Measurements from ENCODE around the gene ADAP1.
A peak's percentile ranks its signal among the peaks of the same experiment; 100 is the strongest.

Gene ADAP1

DNA sequence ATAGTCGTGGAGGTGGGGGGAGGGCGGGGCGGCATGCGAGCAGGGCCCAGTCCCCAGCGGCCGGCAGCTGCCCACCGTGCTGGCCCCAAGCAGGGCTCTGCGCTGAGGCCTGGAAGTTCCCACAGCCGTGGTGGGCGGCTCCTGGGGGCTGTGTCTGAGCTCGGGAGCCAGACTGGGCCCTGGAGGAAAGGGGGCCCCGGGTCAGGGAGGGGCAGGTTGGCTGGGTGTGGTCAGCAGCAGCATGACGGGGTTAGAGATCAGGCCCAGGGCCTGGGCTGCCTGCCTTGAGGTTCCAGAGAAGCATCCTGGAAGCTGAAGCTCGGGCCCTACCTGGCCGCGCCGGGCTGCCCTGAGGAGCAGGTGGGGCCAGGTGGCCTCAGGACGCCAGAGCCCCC is 56.0 kb downstream of the ADAP1 start:
- no peaks in the 10 kb centered on the region for H3K27me3 ChIP-seq (ENCODE audit: insufficient read depth, low read length, poor library complexity)
- no peak overlapping the region for H2AFZ ChIP-seq (ENCODE audit: low read depth, low read length)
- H3K27ac ChIP-seq (ENCODE audit: low read length), result no peak overlapping the region
- H3K4me3 ChIP-seq (ENCODE audit: low read depth in 1 of 2, low read length in 2 of 2), result no peak overlapping the region
- H3K79me2 ChIP-seq (ENCODE audit: insufficient read depth, low read length), result no peaks in the 10 kb centered on the region
- DNase-seq (no peak), ATAC-seq (ENCODE audit: insufficient read depth, low read depth) (0 out of 3 replicates have a peak, but pooled peaks have one; percentile 8)
- H4K20me1 ChIP-seq (ENCODE audit: insufficient read depth, low read length), result peaks cover 36% of the 10 kb centered on the region
- no peak for TF ChIP-seq CTCF (IDR thresholded peaks at IDR 0.05; ENCODE audit: borderline replicate concordance, extremely low read depth, low read length, poor library complexity, severe bottlenecking)
- H3K9ac ChIP-seq (ENCODE audit: low read depth, low read length), result no peak overlapping the region
- no peak overlapping the region for H3K4me2 ChIP-seq (ENCODE audit: insufficient read depth, low read length)
- H3K9me3 ChIP-seq (ENCODE audit: insufficient read depth, low read length, severe bottlenecking), result no peaks in the 10 kb centered on the region
- H3K4me1 ChIP-seq (ENCODE audit: insufficient read depth, low read length), result no peaks in the 10 kb centered on the region
- peaks cover 46% of the 10 kb centered on the region for H3K36me3 ChIP-seq (ENCODE audit: insufficient read depth, low read length)

- Histone ChIP-seq H2AFZ (ENCODE audit: low read depth, low read length) (no peak overlapping the region), H3K9me3 (ENCODE audit: insufficient read depth, low read length, severe bottlenecking) (no peaks in the 10 kb centered on the region), H3K27me3 (ENCODE audit: insufficient read depth, low read length, poor library complexity) (no peaks in the 10 kb centered on the region), H3K79me2 (ENCODE audit: insufficient read depth, low read length) (no peaks in the 10 kb centered on the region), H3K4me3 (ENCODE audit: low read depth in 1 of 2, low read length in 2 of 2) (no peak overlapping the region), H3K4me1 (ENCODE audit: insufficient read depth, low read length) (no peaks in the 10 kb centered on the region), H3K4me2 (ENCODE audit: insufficient read depth, low read length) (no peak overlapping the region), H3K9ac (ENCODE audit: low read depth, low read length) (no peak overlapping the region), H3K27ac (ENCODE audit: low read length) (no peak overlapping the region), H3K36me3 (ENCODE audit: insufficient read depth, low read length) (peaks cover 51% of the 10 kb centered on the region), H4K20me1 (ENCODE audit: insufficient read depth, low read length) (peaks cover 40% of the 10 kb centered on the region)
- ATAC-seq (ENCODE audit: insufficient read depth, low read depth) (no peak; the same call in 2 of the 3 replicates), DNase-seq (no peak)
- TF ChIP-seq EZH2 (IDR thresholded peaks at IDR 0.05; ENCODE audit: borderline replicate concordance, low read depth, low read length, severe bottlenecking) (no peak), CTCF (IDR thresholded peaks at IDR 0.05; ENCODE audit: borderline replicate concordance, extremely low read depth, low read length, poor library complexity, severe bottlenecking) (no peak)
Measured at GRCh38 chr7:897771-898376, 56.6 kb downstream of the ADAP1 start.

DNA sequence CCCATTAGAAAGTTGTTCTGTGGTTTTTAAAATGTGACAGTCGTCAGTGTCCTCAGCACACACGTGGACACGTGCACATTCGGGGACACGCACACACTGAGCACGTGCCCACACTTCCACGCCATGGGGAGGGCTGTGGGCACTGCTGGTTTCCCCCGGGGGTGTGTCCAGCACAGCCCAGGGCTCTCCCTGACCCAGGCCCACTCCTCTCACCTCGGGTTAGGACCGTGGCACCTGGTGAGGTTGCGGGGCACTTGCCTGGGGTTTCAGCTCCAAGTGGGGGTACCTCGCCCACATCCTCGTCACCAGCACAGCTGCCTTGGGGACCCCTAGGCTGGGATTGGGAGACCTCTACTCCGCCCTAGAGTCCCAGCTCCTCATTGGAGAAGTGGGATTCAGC is 57.4 kb downstream of the ADAP1 start:
- Histone ChIP-seq H3K4me2 (ENCODE audit: insufficient read depth, low read length) (no peak overlapping the region), H3K4me3 (ENCODE audit: low read depth in 1 of 2, low read length in 2 of 2) (no peak overlapping the region), H3K79me2 (ENCODE audit: insufficient read depth, low read length) (no peaks in the 10 kb centered on the region), H3K36me3 (ENCODE audit: insufficient read depth, low read length) (peaks cover 59% of the 10 kb centered on the region), H3K9ac (ENCODE audit: low read depth, low read length) (no peak overlapping the region), H2AFZ (ENCODE audit: low read depth, low read length) (no peak overlapping the region), H4K20me1 (ENCODE audit: insufficient read depth, low read length) (peaks cover 48% of the 10 kb centered on the region), H3K27me3 (ENCODE audit: insufficient read depth, low read length, poor library complexity) (no peaks in the 10 kb centered on the region), H3K27ac (ENCODE audit: low read length) (no peak overlapping the region), H3K9me3 (ENCODE audit: insufficient read depth, low read length, severe bottlenecking) (no peaks in the 10 kb centered on the region), H3K4me1 (ENCODE audit: insufficient read depth, low read length) (no peaks in the 10 kb centered on the region)
- no peak for ATAC-seq (ENCODE audit: insufficient read depth, low read depth)
- TF ChIP-seq CTCF (IDR thresholded peaks at IDR 0.05; ENCODE audit: borderline replicate concordance, extremely low read depth, low read length, poor library complexity, severe bottlenecking) (no peak), EZH2 (IDR thresholded peaks at IDR 0.05; ENCODE audit: borderline replicate concordance, low read depth, low read length, severe bottlenecking) (no peak)
- no peak for DNase-seq

All from DND-41 (cell line).